ENCODE results near the gene FAM9C.

- no peak for TF ChIP-seq CTCF (IDR thresholded peaks at IDR 0.05)
- no peak for TF ChIP-seq POLR2A (IDR thresholded peaks at IDR 0.05)
Measured at GRCh38 chrX:13074297-13075262, 30.2 kb upstream of the FAM9C start.

Data from Peyer's patch (tissue), 4 donors.